Measurements from ENCODE around the gene PPL.
"Not testable (repeated sequence)": the region's sequence is repeated elsewhere in the genome, so short reads cannot be mapped to it uniquely, and the experiment has no call there.

PPL gene

GRCh38 chr16:4904108-4904941 is 32.6 kb downstream of the PPL start:
- DNase-seq, result no peak

GRCh38 chr16:4902038-4902437 is 34.9 kb downstream of the PPL start:
- no peak for DNase-seq

DNA sequence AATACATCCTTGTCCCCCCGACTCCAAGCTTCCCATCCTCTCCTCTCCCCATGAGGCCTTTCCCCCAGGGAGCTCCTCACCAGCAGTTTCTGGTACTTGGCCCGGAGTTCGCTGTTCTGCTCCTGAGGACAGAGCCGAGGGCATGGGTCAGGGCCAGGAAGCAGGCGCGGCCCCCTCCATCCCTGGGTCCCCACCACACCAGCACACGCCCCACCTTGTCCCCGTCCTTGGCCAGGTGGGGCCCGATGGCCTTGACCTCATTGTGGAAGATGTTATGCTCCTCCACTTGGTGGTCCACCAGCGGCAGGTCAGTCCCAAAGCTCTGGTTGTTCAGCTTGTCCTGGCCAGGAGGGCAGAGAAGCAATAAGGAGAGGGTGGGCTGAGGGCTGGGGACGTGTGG is 36.2 kb downstream of the PPL start:
- no peak for DNase-seq

DNA sequence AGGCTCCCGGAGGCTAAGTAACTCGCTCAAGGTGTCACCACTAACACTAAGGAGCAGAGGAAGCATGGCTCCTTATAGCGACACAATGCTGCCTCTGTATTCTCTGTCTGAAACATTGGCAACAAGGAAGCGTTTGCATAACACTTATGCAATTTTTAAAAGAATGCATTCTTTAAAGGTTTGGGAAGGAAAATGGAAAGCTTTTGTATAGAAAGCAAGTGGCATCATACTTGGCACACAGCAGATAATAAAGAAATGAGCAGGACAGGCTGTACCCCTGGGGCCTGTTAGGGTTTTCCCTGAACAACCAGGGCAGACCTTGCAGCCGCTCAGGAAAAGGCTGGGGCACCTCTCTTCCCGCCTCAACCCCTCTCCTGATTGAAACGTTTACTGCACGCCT is 36.9 kb downstream of the PPL start:
- no peak for DNase-seq

DNA sequence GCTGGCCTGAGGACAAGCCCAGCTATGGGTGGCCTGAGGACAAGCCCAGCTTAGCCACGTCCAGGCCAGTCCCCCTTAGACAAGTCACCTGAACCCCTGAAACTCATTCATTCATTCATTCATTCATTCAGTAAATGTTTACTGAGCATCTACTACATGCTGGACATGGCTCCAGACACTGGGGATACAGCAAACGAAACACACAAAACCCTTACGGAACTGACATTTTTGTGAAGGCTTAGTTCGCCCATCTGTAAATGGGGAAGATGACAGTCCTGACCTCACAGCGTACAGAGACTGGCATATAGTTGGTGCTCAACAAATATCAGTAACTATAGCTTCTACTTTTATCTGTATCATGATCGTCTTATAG is 37.5 kb downstream of the PPL start:
- no peak for DNase-seq

GRCh38 chr16:4898811-4899473 is 38.0 kb downstream of the PPL start:
- DNase-seq, result no peak

DNA sequence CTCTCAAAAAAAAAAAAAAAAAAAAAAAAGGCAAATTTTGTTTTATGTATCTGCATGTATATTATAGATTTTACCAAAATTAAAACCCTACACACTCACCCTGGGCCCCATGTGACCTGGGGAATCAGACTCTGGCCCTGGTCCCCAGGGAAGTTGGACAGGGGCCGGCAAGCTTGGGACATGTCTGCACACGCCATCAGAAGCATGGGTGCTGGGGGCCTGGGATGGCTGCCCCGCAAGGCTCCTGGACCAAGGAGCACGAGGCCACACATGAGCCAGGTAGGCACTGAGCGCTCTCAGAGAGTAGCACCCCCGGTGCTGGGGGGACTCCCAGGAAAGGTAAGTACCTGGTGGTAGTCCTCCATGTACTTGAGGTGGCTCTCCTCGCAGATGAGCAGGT is 39.6 kb downstream of the PPL start:
- no peak for DNase-seq

DNA sequence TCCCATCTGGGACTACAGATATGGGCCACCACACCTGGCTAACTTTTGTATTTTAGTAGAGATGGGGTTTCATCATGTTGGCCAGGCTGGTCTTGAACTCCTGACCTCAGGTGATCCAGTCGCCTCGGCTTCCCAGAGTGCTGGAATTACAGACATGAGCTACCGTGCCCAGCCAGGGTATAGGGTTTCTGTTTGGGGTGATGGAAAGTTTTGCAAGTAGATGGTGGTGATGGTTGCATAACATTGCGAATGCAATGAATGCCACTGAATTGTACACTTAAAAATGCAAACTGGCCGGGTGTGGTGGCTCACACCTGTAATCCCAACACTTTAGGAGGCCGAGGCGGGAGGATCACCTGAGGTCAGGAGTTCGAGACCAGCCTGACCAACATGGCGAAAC is 40.2 kb downstream of the PPL start:
- DNase-seq, result not testable (repeated sequence)

DNA sequence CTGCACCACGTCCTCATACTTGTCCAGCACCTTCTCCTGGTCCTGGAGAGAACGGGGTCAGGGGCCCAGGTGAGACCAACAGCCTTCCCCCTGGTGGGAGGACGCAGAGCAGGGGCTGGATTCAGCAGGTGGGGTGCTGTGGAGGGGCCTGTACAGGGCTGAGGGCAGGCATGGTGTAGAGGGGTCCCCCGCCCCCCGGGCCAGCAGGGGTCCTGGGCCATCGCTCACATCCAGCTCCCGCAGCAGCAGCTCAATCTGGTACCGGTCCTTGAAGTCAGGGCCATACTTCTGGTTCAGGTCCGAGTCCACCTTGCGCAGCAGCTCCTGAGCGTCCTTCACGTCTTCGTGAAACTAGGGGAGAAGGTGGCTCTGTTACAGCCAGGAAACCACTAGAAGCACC is 41.6 kb downstream of the PPL start:
- no peak for DNase-seq

DNA sequence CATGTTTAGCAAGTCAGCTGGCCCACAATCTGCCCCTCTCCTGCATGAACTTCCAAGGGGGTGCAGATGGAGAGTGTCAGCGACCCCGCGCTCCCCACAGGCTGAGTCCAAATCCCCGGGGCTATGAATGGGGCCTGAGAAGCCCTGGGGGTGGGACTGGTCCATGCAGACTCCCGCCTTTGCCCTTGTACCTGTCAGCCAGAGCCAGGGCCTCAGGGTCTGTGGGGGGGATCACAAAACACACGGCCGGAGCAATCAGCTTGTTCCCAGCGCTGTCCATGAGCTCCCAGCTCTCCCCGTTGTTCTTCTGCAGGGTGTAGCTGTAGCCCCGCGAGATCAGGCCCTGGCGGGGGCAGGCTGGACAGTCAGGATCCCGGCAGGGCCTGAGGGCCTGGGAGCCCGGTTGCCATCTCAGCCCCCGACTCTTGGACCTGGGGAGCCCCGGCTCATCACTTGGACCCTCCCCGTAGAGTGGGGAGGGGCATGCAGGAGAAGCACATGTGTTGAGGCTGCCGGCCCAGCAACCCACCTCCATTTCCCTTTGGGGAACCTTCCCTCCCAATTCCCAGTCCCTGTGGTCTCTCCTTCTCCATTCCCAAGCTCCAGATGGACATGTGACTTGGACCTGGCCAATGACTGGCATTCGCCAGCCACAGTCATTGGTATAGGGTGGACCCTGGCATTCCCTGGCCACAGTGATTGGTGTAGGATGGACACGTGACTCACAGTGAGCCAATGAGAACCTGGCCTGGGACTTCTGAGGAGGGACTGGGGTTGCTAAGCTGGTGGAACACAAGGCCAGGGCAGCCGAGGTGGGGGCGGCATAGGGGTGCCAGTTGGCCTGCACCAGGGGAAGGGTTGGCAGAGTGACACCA is 42.4 kb downstream of the PPL start:
- no peak for DNase-seq

DNA sequence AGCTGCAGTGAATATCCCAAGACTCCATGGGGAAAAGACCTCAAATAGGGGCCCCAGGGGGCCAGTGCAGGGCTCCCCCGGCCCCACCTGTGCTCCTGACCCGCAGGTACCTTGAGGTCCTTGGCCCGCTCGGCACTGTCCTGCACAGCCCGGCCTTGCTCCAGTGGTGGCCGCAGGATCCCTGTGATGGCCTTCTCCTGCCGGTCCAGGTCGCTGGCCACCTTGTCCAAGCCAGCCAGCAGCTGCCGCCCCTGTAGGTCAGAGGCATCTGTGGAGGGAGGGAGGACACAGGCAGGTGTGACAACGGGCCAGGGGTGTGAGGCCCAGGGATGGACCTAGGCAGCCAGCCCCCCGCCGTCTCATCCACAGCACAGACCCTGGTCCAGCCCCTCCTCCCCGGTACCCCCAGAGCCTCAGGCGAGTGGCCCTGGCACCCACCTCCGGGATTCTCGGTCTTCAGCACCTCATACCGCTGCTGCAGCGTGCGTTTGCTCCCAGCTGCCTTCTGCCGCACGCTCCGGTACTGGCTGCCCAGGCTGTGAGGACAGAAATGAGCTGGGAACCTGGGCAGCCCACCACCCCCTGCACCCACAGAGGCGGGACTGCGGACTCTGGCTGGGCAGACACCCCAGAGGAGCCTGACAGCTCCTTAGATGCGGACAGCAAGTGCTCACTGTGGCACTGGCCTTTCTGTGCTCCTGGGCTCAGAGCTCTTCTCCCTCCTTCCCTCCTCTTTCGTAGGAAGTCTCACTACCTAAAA is 43.7 kb downstream of the PPL start:
- no peak for DNase-seq

GRCh38 chr16:4892361-4893102 is 44.4 kb downstream of the PPL start:
- no peak for DNase-seq

GRCh38 chr16:4891886-4892216 is 45.1 kb downstream of the PPL start:
- no peak for DNase-seq

GRCh38 chr16:4891097-4891885 is 45.7 kb downstream of the PPL start:
- DNase-seq, result no peak

- DNase-seq, result no peak
Measured at GRCh38 chr16:4890686-4891085, 46.3 kb downstream of the PPL start.

DNA sequence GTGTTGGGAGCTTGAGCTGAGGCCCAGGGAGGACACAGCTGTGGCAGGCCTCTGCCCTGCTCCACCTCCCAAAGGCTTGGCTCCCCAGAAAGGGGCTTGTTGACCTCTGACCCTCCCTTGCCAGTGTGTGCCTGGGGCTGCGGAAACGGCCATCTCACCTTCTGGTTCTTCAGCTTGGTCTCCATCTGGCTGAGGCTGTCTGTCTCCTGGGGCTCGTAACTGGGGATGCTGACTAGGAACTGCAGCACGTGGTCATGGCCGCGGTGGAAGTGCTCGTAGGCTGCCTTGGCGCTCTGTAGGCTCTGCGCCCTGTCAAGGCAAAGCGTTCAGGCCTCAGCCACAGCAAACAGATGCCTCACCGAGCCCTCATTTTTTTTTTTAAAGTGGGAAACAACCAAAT is 46.9 kb downstream of the PPL start:
- no peak for DNase-seq

DNA sequence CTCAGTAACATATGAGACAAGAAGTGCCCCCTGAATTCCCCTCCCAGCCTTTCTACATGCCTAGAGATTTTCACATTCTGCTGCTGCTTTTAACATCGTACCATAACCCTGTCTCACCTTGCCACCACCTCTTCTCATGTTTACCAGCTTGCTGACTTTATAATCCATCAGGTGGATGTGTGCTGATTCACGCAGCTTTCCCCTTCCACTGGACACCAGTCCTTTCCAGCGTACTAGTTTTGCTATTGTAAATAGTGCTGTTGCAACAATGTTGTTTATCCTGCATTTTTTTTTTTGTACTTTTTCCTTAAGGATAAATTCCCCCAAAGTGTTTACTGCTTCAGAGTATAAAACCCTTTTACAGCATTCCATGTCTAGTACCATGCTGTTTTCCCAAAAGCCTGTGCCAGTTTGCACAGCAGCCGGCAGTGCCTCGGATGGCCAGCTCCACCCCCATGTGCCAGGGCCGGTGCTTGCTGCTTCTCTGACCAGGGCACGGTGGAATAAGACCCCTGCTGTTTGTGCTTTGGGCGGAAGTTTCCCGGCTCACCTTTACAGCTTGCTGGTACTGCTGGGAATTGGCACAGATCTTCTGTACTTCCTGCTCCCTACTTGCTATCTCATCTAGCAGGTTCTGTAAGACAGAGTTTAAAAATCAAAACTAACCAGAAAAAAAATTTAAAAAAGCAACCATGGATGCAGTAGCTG is 48.4 kb downstream of the PPL start:
- DNase-seq, result no peak

- DNase-seq, result no peak
Measured at GRCh38 chr16:4886151-4886550, 50.8 kb downstream of the PPL start.

- DNase-seq, result no peak
Measured at GRCh38 chr16:4884972-4885874, 51.7 kb downstream of the PPL start.

- no peak for DNase-seq
Measured at GRCh38 chr16:4884209-4884608, 52.7 kb downstream of the PPL start.

Data from activated CD4-positive, alpha-beta T cell treated with anti-CD3 and anti-CD28 coated beads for 1 hour (primary cell).